H9 (cell line): ENCODE results near the gene SF1. TPM values are rescaled to one million over a fixed set of nuclear protein-coding genes. Genes with fewer than 3 reads are reported as not detected.
A peak's percentile ranks its signal among the peaks of the same experiment; 100 is the strongest.

ENCODE experiments used
- DNase-seq: peaks from one replicate; pipeline ENCODE4 v3.0.0-alpha.2; 2017
- H2AFZ ChIP-seq: one replicate; pipeline ENCODE4 v1.6.1; 2013; ENCODE audit warnings: mild to moderate bottlenecking, low read length, control low read depth, moderate library complexity
- H2AK5ac ChIP-seq: 2 replicates; pipeline ENCODE4 v1.6.1; 2013; ENCODE audit warnings: low read length, control low read depth, mixed read lengths; ENCODE audit not compliant: insufficient read length
- H2BK120ac ChIP-seq: one replicate; pipeline ENCODE4 v1.6.1; 2013; ENCODE audit warnings: low read depth, mild to moderate bottlenecking, low read length, control low read depth, inconsistent platforms; ENCODE audit not compliant: poor library complexity, severe bottlenecking
- H2BK12ac ChIP-seq: 2 replicates; pipeline ENCODE4 v1.6.1; 2013; ENCODE audit warnings: low read length, control low read depth, mixed read lengths, low read depth; ENCODE audit not compliant: insufficient read length
- H2BK15ac ChIP-seq: 2 replicates; pipeline ENCODE4 v1.6.1; 2013; ENCODE audit warnings: low read depth, low read length, control low read depth
- H2BK20ac ChIP-seq: one replicate; pipeline ENCODE4 v1.6.1; 2013; ENCODE audit warnings: low read depth, mild to moderate bottlenecking, low read length, control low read depth, inconsistent platforms; ENCODE audit not compliant: poor library complexity, severe bottlenecking
- H2BK5ac ChIP-seq: 2 replicates; pipeline ENCODE4 v1.6.1; 2013; ENCODE audit warnings: low read length, control low read depth, mixed read lengths; ENCODE audit not compliant: insufficient read length
- H3K14ac ChIP-seq: 2 replicates; pipeline ENCODE4 v1.6.1; 2013; ENCODE audit warnings: low read length, control low read depth; ENCODE audit not compliant: insufficient read depth
- H3K18ac ChIP-seq: 2 replicates; pipeline ENCODE4 v1.6.1; 2013; ENCODE audit warnings: low read depth, mild to moderate bottlenecking, mixed read lengths, low read length, control low read depth; ENCODE audit not compliant: insufficient read length
- H3K23ac ChIP-seq: 2 replicates; pipeline ENCODE4 v1.6.1; 2013; ENCODE audit warnings: low read length, control low read depth, mixed read lengths, low read depth; ENCODE audit not compliant: insufficient read length
- H3K23me2 ChIP-seq: 2 replicates; pipeline ENCODE4 v1.6.1; 2013; ENCODE audit warnings: low read depth, mild to moderate bottlenecking, mixed read lengths, low read length, control low read depth; ENCODE audit not compliant: insufficient read length, poor library complexity, severe bottlenecking
- H3K27ac ChIP-seq: 2 replicates; pipeline ENCODE4 v1.5.1; 2013; ENCODE audit warnings: low read length, control low read depth, mixed read lengths, low read depth; ENCODE audit not compliant: insufficient read length
- H3K27me3 ChIP-seq: 2 replicates; pipeline ENCODE4 v1.6.1; 2013; ENCODE audit warnings: low read length, control low read depth, inconsistent platforms; ENCODE audit not compliant: insufficient read depth
- H3K4ac ChIP-seq: 2 replicates; pipeline ENCODE4 v1.6.1; 2013; ENCODE audit warnings: low read depth, mild to moderate bottlenecking, control low read depth, inconsistent platforms, low read length, moderate library complexity
- H3K4me1 ChIP-seq: 2 replicates; pipeline ENCODE4 v1.6.1; 2013; ENCODE audit warnings: low read length, control low read depth, inconsistent platforms; ENCODE audit not compliant: insufficient read depth
- H3K4me2 ChIP-seq: 2 replicates; pipeline ENCODE4 v1.6.1; 2013; ENCODE audit warnings: low read length, control low read depth, mixed read lengths; ENCODE audit not compliant: insufficient read length, insufficient read depth
- H3K56ac ChIP-seq: 2 replicates; pipeline ENCODE4 v1.6.1; 2013; ENCODE audit warnings: low read depth, mild to moderate bottlenecking, mixed read lengths, low read length, control low read depth; ENCODE audit not compliant: insufficient read length
- H3K79me1 ChIP-seq: 2 replicates; pipeline ENCODE4 v1.6.1; 2013; ENCODE audit warnings: low read depth, mild to moderate bottlenecking, moderate library complexity, low read length, control low read depth, inconsistent platforms; ENCODE audit not compliant: insufficient read depth, poor library complexity, severe bottlenecking
- H3K79me2 ChIP-seq: 2 replicates; pipeline ENCODE4 v1.6.1; 2013; ENCODE audit warnings: low read length, control low read depth, inconsistent platforms; ENCODE audit not compliant: insufficient read depth
- H3K9ac ChIP-seq: 2 replicates; pipeline ENCODE4 v1.6.1; 2013; ENCODE audit warnings: low read length, control low read depth, mixed read lengths; ENCODE audit not compliant: insufficient read length; ENCODE audit errors: extremely low read depth
- H3K9me3 ChIP-seq: one replicate; pipeline ENCODE4 v1.6.1; 2013; ENCODE audit warnings: low read depth, low read length, inconsistent platforms; ENCODE audit not compliant: control insufficient read depth
- H3T11ph ChIP-seq: one replicate; pipeline ENCODE4 v1.6.1; 2013; ENCODE audit warnings: mild to moderate bottlenecking, low read length, control low read depth, inconsistent platforms
- H4K20me1 ChIP-seq: one replicate; pipeline ENCODE4 v1.6.1; 2013; ENCODE audit not compliant: control insufficient read depth, insufficient read length, insufficient read depth
- H4K5ac ChIP-seq: 2 replicates; pipeline ENCODE4 v1.6.1; 2013; ENCODE audit warnings: low read depth, mild to moderate bottlenecking, mixed read lengths, low read length, control low read depth; ENCODE audit not compliant: insufficient read length
- H4K8ac ChIP-seq: replicated peaks from 2 replicates; pipeline ENCODE4 v1.6.1; 2013; ENCODE audit warnings: low read length, control low read depth, mixed read lengths, low read depth; ENCODE audit not compliant: insufficient read length
- H4K91ac ChIP-seq: 2 replicates; pipeline ENCODE4 v1.6.1; 2013; ENCODE audit warnings: low read depth, mild to moderate bottlenecking, moderate library complexity, mixed read lengths, low read length, control low read depth; ENCODE audit not compliant: insufficient read length
- H3K27ac Mint-ChIP-seq, 3 experiments: 2 replicates in 2 of 3; 3 replicates in 1 of 3; pipeline ENCODE4 v1.8.0; 2020 to 2021; ENCODE audit warnings: mixed read lengths in 3 of 3, mild to moderate bottlenecking in 1 of 3, moderate library complexity in 1 of 3
- H3K27me3 Mint-ChIP-seq: 2 replicates; pipeline ENCODE4 v1.8.0; 2021; ENCODE audit warnings: low read depth, mild to moderate bottlenecking, moderate library complexity, mixed read lengths
- H3K36me3 Mint-ChIP-seq, 3 experiments: 2 replicates in 2 of 3; 3 replicates in 1 of 3; pipeline ENCODE4 v1.8.0; 2020 to 2021; ENCODE audit warnings: low read depth in 3 of 3, mixed read lengths in 3 of 3; ENCODE audit not compliant: insufficient read depth in 1 of 3
- H3K4me1 Mint-ChIP-seq, 2 experiments: 2 replicates each; pipeline ENCODE4 v1.8.0; 2020; ENCODE audit warnings: mixed read lengths in 2 of 2
- H3K4me3 Mint-ChIP-seq, 2 experiments: 2 replicates in 1 of 2; 3 replicates in 1 of 2; pipeline ENCODE4 v1.8.0; 2020 to 2021; ENCODE audit warnings: mild to moderate bottlenecking in 2 of 2, mixed read lengths in 2 of 2, moderate library complexity in 1 of 2
- H3K9me3 Mint-ChIP-seq, 2 experiments: 2 replicates in 1 of 2; 3 replicates in 1 of 2; pipeline ENCODE4 v1.8.0; 2020; ENCODE audit warnings: mild to moderate bottlenecking in 2 of 2, mixed read lengths in 2 of 2, moderate library complexity in 1 of 2
- WGBS: extraction: QIAGEN DNeasy Blood & Tissue Kit; methylation state at CpG from one replicate; pipeline ENCODE4 v1.1.7; 2013; ENCODE audit warnings: missing lambda C conversion rate, low lambda C conversion rate, mixed read lengths; ENCODE audit not compliant: insufficient read length; ENCODE audit errors: extremely low coverage; 5-methylcytosine and 5-hydroxymethylcytosine counted together
- total RNA-seq: library from RNA; stranded (reverse); gene quantifications from 2 replicates; pipeline ENCODE4 v1.2.1, GENCODE V29; 2021
- TF ChIP-seq, protein P1 (sequence below): fragments of 200-600 bp; sonication (generic); conservative IDR thresholded peaks from 3 replicates; pipeline ENCODE4 v1.8.0; 2021; ENCODE audit warnings: antibody characterized with exemption, mild to moderate bottlenecking

SF1 gene
- total RNA-seq, 1 experiment from 2014 or later = 528 TPM

DNA sequence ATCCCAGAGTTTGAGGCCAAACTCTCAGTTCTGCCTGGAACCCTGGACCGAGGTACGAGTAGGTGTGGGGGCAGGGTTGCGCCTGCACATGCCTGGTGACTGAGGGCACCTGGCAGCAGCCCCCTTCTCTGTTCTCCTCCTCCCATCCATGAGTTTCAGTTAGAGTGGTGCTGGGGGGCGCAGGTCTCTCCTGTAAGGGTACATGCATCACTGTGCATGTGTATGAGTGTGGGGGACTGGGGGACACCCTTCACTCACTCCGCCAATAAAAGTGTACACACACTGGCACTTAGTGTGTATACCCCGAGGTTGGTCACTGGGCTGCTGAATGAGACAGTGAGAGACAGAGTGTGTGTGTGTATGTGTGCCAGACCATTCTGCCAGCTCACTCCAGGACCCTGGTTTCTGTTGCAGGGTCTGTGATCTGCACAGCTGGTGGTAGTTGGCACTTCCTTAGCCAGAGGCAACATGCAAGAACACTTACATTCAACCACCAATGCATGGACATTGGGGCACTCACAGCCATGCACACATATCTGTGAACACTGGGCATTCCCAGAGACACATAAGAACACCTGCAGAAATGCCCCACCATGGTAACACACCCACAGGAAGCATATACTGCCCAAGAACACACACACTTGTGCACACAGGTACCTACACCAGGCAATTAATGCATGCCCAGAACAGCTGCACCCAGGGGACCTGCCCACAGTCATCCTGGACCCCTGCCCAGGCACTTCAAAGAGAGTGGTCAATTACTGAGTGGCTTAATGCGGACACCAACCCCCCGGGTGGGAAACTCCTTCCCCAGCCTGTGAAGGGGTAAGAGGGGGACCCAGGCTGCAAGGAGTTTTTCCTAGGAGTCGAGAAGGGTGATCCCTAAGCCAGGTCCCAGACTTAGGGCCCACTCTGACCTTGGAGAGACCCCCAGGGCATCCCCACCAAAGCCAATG is 54.2 kb downstream of the SF1 start:
- H3K79me1 ChIP-seq = no peaks in the 10 kb centered on the region
- no peak overlapping the region for H3K27ac ChIP-seq
- peaks cover 10% of the 10 kb centered on the region for H3K4me1 ChIP-seq
- no peak overlapping the region for H2BK5ac ChIP-seq
- H3K14ac ChIP-seq = no peak overlapping the region
- peaks cover 10% of the 10 kb centered on the region; the same call in 1 of the 2 replicates for H3K27me3 ChIP-seq
- no peak overlapping the region for H3K4ac ChIP-seq
- H3K4me3 Mint-ChIP-seq = peak overlapping the region in 1 of 2 experiments; percentile 84; a peak in 3 of 5 replicates
- peaks cover 43% of the 10 kb centered on the region for H3K27me3 Mint-ChIP-seq
- H3K4me2 ChIP-seq = peak overlapping the region; percentile 6
- no peaks in the 10 kb centered on the region for H3K23me2 ChIP-seq
- H3K27ac Mint-ChIP-seq = no peak overlapping the region
- H3K23ac ChIP-seq = no peak overlapping the region
- H2AFZ ChIP-seq = no peak overlapping the region
- TF ChIP-seq, protein P1, sequence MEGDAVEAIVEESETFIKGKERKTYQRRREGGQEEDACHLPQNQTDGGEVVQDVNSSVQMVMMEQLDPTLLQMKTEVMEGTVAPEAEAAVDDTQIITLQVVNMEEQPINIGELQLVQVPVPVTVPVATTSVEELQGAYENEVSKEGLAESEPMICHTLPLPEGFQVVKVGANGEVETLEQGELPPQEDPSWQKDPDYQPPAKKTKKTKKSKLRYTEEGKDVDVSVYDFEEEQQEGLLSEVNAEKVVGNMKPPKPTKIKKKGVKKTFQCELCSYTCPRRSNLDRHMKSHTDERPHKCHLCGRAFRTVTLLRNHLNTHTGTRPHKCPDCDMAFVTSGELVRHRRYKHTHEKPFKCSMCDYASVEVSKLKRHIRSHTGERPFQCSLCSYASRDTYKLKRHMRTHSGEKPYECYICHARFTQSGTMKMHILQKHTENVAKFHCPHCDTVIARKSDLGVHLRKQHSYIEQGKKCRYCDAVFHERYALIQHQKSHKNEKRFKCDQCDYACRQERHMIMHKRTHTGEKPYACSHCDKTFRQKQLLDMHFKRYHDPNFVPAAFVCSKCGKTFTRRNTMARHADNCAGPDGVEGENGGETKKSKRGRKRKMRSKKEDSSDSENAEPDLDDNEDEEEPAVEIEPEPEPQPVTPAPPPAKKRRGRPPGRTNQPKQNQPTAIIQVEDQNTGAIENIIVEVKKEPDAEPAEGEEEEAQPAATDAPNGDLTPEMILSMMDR = no peak
- peaks cover 25 to 50% of the 10 kb centered on the region in 2 experiments for H3K4me1 Mint-ChIP-seq
- no peak overlapping the region for H3K56ac ChIP-seq
- no peaks in the 10 kb centered on the region for H3K9me3 Mint-ChIP-seq
- H3K9me3 ChIP-seq = no peaks in the 10 kb centered on the region
- WGBS = no CpG with 5 or more reads among the region's 9 CpGs
- DNase-seq = no peak
- H3K79me2 ChIP-seq = no peaks in the 10 kb centered on the region
- H2BK12ac ChIP-seq = no peak overlapping the region
- H2BK15ac ChIP-seq = no peak overlapping the region
- H3K9ac ChIP-seq = no peak overlapping the region
- no peak overlapping the region for H4K8ac ChIP-seq
- no peak overlapping the region for H4K5ac ChIP-seq
- no peak overlapping the region for H4K91ac ChIP-seq
- peaks cover 3% of the 10 kb centered on the region for H4K20me1 ChIP-seq
- no peak overlapping the region for H3T11ph ChIP-seq
- H3K36me3 Mint-ChIP-seq = peaks cover 2 to 8% (median 7%) of the 10 kb centered on the region in 3 experiments; a peak in 4 of 7 replicates
- H2BK120ac ChIP-seq = no peak overlapping the region
- no peak overlapping the region for H3K18ac ChIP-seq
- H2BK20ac ChIP-seq = no peak overlapping the region
- H2AK5ac ChIP-seq = no peak overlapping the region
